Neural cell (in vitro differentiated cells): ENCODE results near the gene AQP10.

Experiments
- CTCF ChIP-seq: fragments of 450-650 bp; IDR thresholded peaks from 2 replicates; pipeline ENCODE4 v1.5.1; 2014; ENCODE audit warnings: antibody characterized with exemption, mild to moderate bottlenecking, moderate library complexity; ENCODE audit not compliant: poor library complexity, severe bottlenecking
- MXI1 ChIP-seq: fragments of 450-650 bp; conservative IDR thresholded peaks from 2 replicates; pipeline ENCODE4 v1.6.1; 2014; ENCODE audit warnings: antibody characterized with exemption, mild to moderate bottlenecking; ENCODE audit not compliant: poor library complexity, severe bottlenecking
- POLR2AphosphoS5 ChIP-seq: IDR thresholded peaks from 2 replicates; pipeline ENCODE4 v1.6.1; 2012
- SMC3 ChIP-seq: fragments of 450-650 bp; conservative IDR thresholded peaks from 2 replicates; pipeline ENCODE4 v1.6.1; 2014; ENCODE audit warnings: antibody characterized with exemption, mild to moderate bottlenecking, moderate library complexity; ENCODE audit not compliant: poor library complexity

- no peak for TF ChIP-seq MXI1
- peak; percentile 40 for TF ChIP-seq CTCF
- no peak for TF ChIP-seq POLR2AphosphoS5
- TF ChIP-seq SMC3 = no peak
Observed at GRCh38 chr1:154326546-154327465, 5.9 kb downstream of the AQP10 start.
